HCT116 (cell line): ENCODE results near the gene AKAP13. TPM values are rescaled to one million over a fixed set of nuclear protein-coding genes. Genes with fewer than 3 reads are reported as not detected.
"Not testable (repeated sequence)": the region's sequence is repeated elsewhere in the genome, so short reads cannot be mapped to it uniquely, and the experiment has no call there.

Source experiments
- ATAC-seq: fragments of 200-7000 bp; cut with Tn5 transposase; 2 replicates; pipeline ENCODE4 v1.9.1; 2020; ENCODE audit warnings: mild to moderate bottlenecking, moderate library complexity
- BruUV-seq: library from RNA; stranded (reverse); fragments of 400-500 nt; replicated peaks from 2 replicates; lab custom pipeline; 2021; lab: Mats Ljungman, UMichigan
- CTCF ChIA-PET: fragments of 300-600 bp; sonication (Branson Sonifier 250); formaldehyde crosslinking; loops from one replicate; lab custom pipeline; 2021; ENCODE audit warnings: antibody characterized with exemption; lab: Charles Lee
- POLR2A ChIA-PET: fragments of 300-600, 350-600 bp; sonication (Branson Sonifier 250); formaldehyde crosslinking; loops from one replicate; lab custom pipeline; 2021; ENCODE audit warnings: antibody characterized with exemption; lab: Charles Lee
- RAD21 ChIA-PET, 2 experiments: fragments of 300-600 bp; sonication (Branson Sonifier 250); formaldehyde crosslinking; loops; one replicate each; lab custom pipeline; 2023; ENCODE audit warnings: low total read pairs in 2 of 2; ENCODE audit not compliant: uncharacterized antibody in 2 of 2, unreplicated experiment in 2 of 2, low non-redundant PET in 1 of 2; lab: Charles Lee
- DNase-seq: peaks from one replicate; pipeline ENCODE4 v3.0.0-alpha.2; 2010; ENCODE audit warnings: low read depth, low spot score
- H2AFZ ChIP-seq: fragments of 200-600 bp; shearing (Covaris generic), sonication (generic); 2 replicates; pipeline ENCODE4 v1.6.1; 2017; ENCODE audit warnings: low read depth, mixed run types, mixed read lengths, antibody characterized with exemption, low read length; ENCODE audit not compliant: poor library complexity, severe bottlenecking
- H3K27ac ChIP-seq: 2 replicates; pipeline ENCODE4 v1.5.1; 2012; ENCODE audit warnings: low read depth, low read length
- H3K27me3 ChIP-seq: fragments of 200-600 bp; sonication (generic); 2 replicates; pipeline ENCODE4 v1.6.1; 2016; ENCODE audit warnings: mixed run types, low read length, mixed read lengths; ENCODE audit not compliant: insufficient read depth
- H3K36me3 ChIP-seq, 2 experiments: fragments of 200-500 bp in 1 of 2; fragments of 200-600 bp in 1 of 2; sonication (Bioruptor generic) in 1 of 2; sonication (generic) in 1 of 2; 2 replicates each; pipeline versions ENCODE4 v1.5.1 to v1.6.1; 2014 to 2016; ENCODE audit warnings: low read length in 2 of 2, inconsistent platforms in 1 of 2, mixed read lengths in 1 of 2, mixed run types in 1 of 2; ENCODE audit not compliant: insufficient read depth in 2 of 2, control insufficient read depth in 1 of 2
- H3K4me1 ChIP-seq, 2 experiments: fragments of 200-600 bp in 1 of 2; sonication (generic) in 1 of 2; 2 replicates each; pipeline versions ENCODE4 v1.5.1 to v1.6.1; 2012 to 2017; ENCODE audit warnings: low read length in 2 of 2, inconsistent platforms in 1 of 2, mild to moderate bottlenecking in 1 of 2, mixed read lengths in 1 of 2, mixed run types in 1 of 2, moderate library complexity in 1 of 2; ENCODE audit not compliant: insufficient read depth in 2 of 2, control insufficient read depth in 1 of 2
- H3K4me2 ChIP-seq: fragments of 200-600 bp; sonication (generic); 2 replicates; pipeline ENCODE4 v1.6.1; 2017; ENCODE audit warnings: mixed run types, low read length, mixed read lengths
- H3K4me3 ChIP-seq, 2 experiments: fragments of 200-600 bp in 1 of 2; sonication (generic) in 1 of 2; replicated peaks in 1 of 2; 2 replicates each; pipeline ENCODE4 v1.5.1; 2011 to 2016; ENCODE audit warnings: low read length in 2 of 2, control low read depth in 1 of 2, low read depth in 1 of 2, mild to moderate bottlenecking in 1 of 2, mixed read lengths in 1 of 2, mixed run types in 1 of 2
- H3K79me2 ChIP-seq: fragments of 200-600 bp; sonication (generic); 2 replicates; pipeline ENCODE4 v1.6.1; 2017; ENCODE audit warnings: mild to moderate bottlenecking, mixed run types, low read length, moderate library complexity, mixed read lengths; ENCODE audit not compliant: insufficient read depth
- H3K9ac ChIP-seq: fragments of 200-600 bp; sonication (generic); 2 replicates; pipeline ENCODE4 v1.6.1; 2016; ENCODE audit warnings: low read length, mixed read lengths
- H3K9me2 ChIP-seq: fragments of 200-600 bp; sonication (generic), shearing (Covaris generic); 2 replicates; pipeline ENCODE4 v1.6.1; 2017; ENCODE audit warnings: mixed run types, mild to moderate bottlenecking, moderate library complexity; ENCODE audit not compliant: insufficient read depth
- H3K9me3 ChIP-seq, 2 experiments: fragments of 200-500 bp in 1 of 2; fragments of 200-600 bp in 1 of 2; sonication (Bioruptor generic) in 1 of 2; sonication (generic) in 1 of 2; 2 replicates each; pipeline ENCODE4 v1.6.1; 2014 to 2017; ENCODE audit warnings: low read length in 2 of 2, mixed read lengths in 2 of 2, inconsistent platforms in 1 of 2, low read depth in 1 of 2, mild to moderate bottlenecking in 1 of 2, mixed run types in 1 of 2, moderate library complexity in 1 of 2; ENCODE audit not compliant: control insufficient read depth in 1 of 2, insufficient read depth in 1 of 2
- H4K20me1 ChIP-seq: fragments of 200-600 bp; sonication (generic), shearing (Covaris generic); 2 replicates; pipeline ENCODE4 v1.6.1; 2017; ENCODE audit warnings: mixed run types, mild to moderate bottlenecking, moderate library complexity; ENCODE audit not compliant: insufficient read depth
- SP1 ChIP-seq: IDR thresholded peaks from 2 replicates; pipeline ENCODE4 v1.6.1; 2012; ENCODE audit warnings: low read depth
- intact Hi-C: fragments of 100-400 bp; cut with micrococcal nuclease; formaldehyde crosslinking; loops from 2 replicates; pipeline ENCODE4 v1.10.0; 2022
- microRNA counts: library from miRNA; unstranded; fragments of <30 nt; microRNA quantifications from one replicate; lab custom pipeline; 2015
- microRNA-seq: library from miRNA; unstranded; fragments of <30 nt; microRNA quantifications from one replicate; pipeline ENCODE4, GENCODE V29; 2016; ENCODE audit warnings: borderline number of aligned reads
- total RNA-seq: library from RNA; stranded (reverse); gene quantifications from one replicate; pipeline ENCODE4 v1.2.1, GENCODE V29; 2021; ENCODE audit not compliant: unreplicated experiment

Gene AKAP13
- total RNA-seq, 1 experiment from 2014 or later, result 43.1 TPM

GRCh38 chr15:85796371-85796770 lies 416.0 kb downstream of the AKAP13 start:
- peak; percentile 18; the same call in 1 of the 2 replicates for TF ChIP-seq SP1
- H3K27me3 ChIP-seq, H3K4me3 ChIP-seq, H3K27ac ChIP-seq, BruUV-seq, H3K9me2 ChIP-seq, ATAC-seq, H3K9me3 ChIP-seq, H3K36me3 ChIP-seq, H3K9ac ChIP-seq, DNase-seq, intact Hi-C loops, H4K20me1 ChIP-seq: not testable (repeated sequence)
- Histone ChIP-seq H3K4me2 (peak overlapping the region; percentile 79), H2AFZ (peak overlapping the region; percentile 98), H3K79me2 (peaks cover 20% of the 10 kb centered on the region), H3K4me1 (peaks cover 25 to 39% of the 10 kb centered on the region in 2 experiments; a peak in 3 of 4 replicates)
- CTCF ChIA-PET, result interaction anchor here (2.3 kb wide), 1 partner anchor 44 kb away, joined by 6 read pairs; no protein-coding TSS in a partner anchor
- RAD21 ChIA-PET, result interaction anchor here in 1 of 2 experiments (0.7 kb wide), 1 partner anchor 10 kb away, joined by 3 read pairs; no protein-coding TSS in a partner anchor
- POLR2A ChIA-PET, result interaction anchor here (0.9 kb wide), 1 partner anchor 10 kb away, joined by 5 read pairs; no protein-coding TSS in a partner anchor

MicroRNAs within 50 kb of the gene (microRNA counts, 767-probe panel; counts per million panel counts)
- microRNA hsa-miR-1276 (lab: Ali Mortazavi, UCI), result not detected

Small RNA genes lying within 50 kb of the gene (microRNA-seq; reads per million reads assigned to microRNA genes)
- gene MIR1276, result 2.0 reads per million
- gene MIR7706, result 81.4 reads per million, percentile 61 among the genes with 10 or more reads in this experiment
